HFFc6 (cell line): ENCODE results near the gene MAB21L4. TPM values are rescaled to one million over a fixed set of nuclear protein-coding genes. Genes with fewer than 3 reads are reported as not detected.

Source experiments
- DNase-seq: peaks from one replicate; pipeline ENCODE4 v3.0.0-alpha.2; 2018
- H3K27ac Mint-ChIP-seq: 2 replicates; pipeline ENCODE4 v1.8.0; 2020; ENCODE audit warnings: mild to moderate bottlenecking, mixed read lengths
- H3K27me3 Mint-ChIP-seq: 2 replicates; pipeline ENCODE4 v1.8.0; 2021; ENCODE audit warnings: mild to moderate bottlenecking, moderate library complexity, mixed read lengths; ENCODE audit not compliant: insufficient read depth
- H3K36me3 Mint-ChIP-seq: 2 replicates; pipeline ENCODE4 v1.8.0; 2021; ENCODE audit warnings: low read depth, mixed read lengths
- H3K4me1 Mint-ChIP-seq: 2 replicates; pipeline ENCODE4 v1.8.0; 2020; ENCODE audit warnings: low read depth, mixed read lengths
- H3K4me3 Mint-ChIP-seq: 2 replicates; pipeline ENCODE4 v1.8.0; 2020; ENCODE audit warnings: mild to moderate bottlenecking, moderate library complexity, mixed read lengths
- H3K9me3 Mint-ChIP-seq: 2 replicates; pipeline ENCODE4 v1.8.0; 2020; ENCODE audit warnings: mild to moderate bottlenecking, mixed read lengths
- CTCF ChIP-seq: fragments of 200-600 bp; sonication (generic); IDR thresholded peaks from 2 replicates; pipeline ENCODE4 v1.5.0; 2021; ENCODE audit warnings: antibody characterized with exemption, mild to moderate bottlenecking
- total RNA-seq, 6 experiments: library from RNA; stranded (reverse); fragmentation: NEBNext Ultra II Directional; extraction: Animal tissue kit (Norgen Biotek cat#: 25700); gene quantifications; 2 replicates in 1 of 6; 3 replicates in 5 of 6; pipeline ENCODE4 v1.2.3, GENCODE V29; 2021

MAB21L4 gene
- total RNA-seq, 6 experiments from 2014 or later, result not detected

GRCh38 chr2:240899468-240899865, 3.5 kb upstream of the MAB21L4 start:
- Mint-ChIP-seq H3K9me3 (no peaks in the 10 kb centered on the region), H3K4me3 (no peak overlapping the region), H3K27ac (no peak overlapping the region), H3K27me3 (peaks cover 19% of the 10 kb centered on the region), H3K4me1 (no peaks in the 10 kb centered on the region), H3K36me3 (no peaks in the 10 kb centered on the region)
- no peak for DNase-seq
- TF ChIP-seq CTCF, result no peak

DNA sequence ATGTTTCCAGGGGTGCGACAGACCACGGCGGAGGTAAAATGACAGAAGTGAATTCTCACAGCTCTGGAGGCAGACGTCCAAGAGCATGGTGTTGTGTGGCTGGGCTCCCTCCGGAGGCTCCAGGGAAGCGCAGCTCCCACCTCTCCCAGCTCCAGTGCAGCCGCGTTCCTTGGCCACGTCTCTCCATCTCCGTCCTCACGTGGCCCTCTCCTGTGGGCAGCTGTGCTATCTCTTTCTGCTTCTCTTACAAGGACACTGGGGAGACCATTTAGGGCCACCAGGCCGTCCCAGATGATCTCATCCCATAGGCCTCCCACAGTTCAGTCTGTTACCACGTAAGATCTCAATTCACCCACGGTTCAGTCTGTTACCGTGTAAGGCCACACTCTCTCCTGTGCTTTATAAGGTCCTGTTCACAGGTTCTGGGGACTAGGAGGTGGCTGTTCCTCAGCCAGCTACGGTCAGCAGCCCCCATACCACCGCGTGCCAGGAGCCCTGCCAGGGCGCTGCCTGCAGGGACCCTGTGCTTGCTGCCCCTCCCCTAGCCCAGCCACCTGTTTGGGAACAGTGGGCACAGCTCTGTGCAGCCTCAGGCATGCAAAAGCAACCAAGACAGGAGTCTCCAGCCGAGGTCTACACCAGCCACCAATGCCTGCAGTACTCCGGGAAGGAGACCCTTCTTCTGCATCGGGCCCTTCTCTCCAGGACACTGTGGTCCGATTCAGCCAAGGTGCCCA, 2.9 kb upstream of the MAB21L4 start:
- no peak for DNase-seq

GRCh38 chr2:240898108-240898730, 2.3 kb upstream of the MAB21L4 start:
- TF ChIP-seq CTCF, result no peak
- H3K27me3 Mint-ChIP-seq, result peaks cover 15% of the 10 kb centered on the region
- no peak overlapping the region for H3K4me3 Mint-ChIP-seq
- H3K9me3 Mint-ChIP-seq, result no peaks in the 10 kb centered on the region
- no peaks in the 10 kb centered on the region for H3K36me3 Mint-ChIP-seq
- no peak overlapping the region for H3K27ac Mint-ChIP-seq
- H3K4me1 Mint-ChIP-seq, result no peaks in the 10 kb centered on the region
- DNase-seq, result no peak

More for the DNA sequence above, 2.9 kb upstream of the MAB21L4 start:
- no peak for TF ChIP-seq CTCF
- Mint-ChIP-seq H3K36me3 (no peaks in the 10 kb centered on the region), H3K4me1 (no peaks in the 10 kb centered on the region), H3K27ac (no peak overlapping the region), H3K9me3 (no peaks in the 10 kb centered on the region), H3K4me3 (no peak overlapping the region), H3K27me3 (peaks cover 19% of the 10 kb centered on the region)

DNA sequence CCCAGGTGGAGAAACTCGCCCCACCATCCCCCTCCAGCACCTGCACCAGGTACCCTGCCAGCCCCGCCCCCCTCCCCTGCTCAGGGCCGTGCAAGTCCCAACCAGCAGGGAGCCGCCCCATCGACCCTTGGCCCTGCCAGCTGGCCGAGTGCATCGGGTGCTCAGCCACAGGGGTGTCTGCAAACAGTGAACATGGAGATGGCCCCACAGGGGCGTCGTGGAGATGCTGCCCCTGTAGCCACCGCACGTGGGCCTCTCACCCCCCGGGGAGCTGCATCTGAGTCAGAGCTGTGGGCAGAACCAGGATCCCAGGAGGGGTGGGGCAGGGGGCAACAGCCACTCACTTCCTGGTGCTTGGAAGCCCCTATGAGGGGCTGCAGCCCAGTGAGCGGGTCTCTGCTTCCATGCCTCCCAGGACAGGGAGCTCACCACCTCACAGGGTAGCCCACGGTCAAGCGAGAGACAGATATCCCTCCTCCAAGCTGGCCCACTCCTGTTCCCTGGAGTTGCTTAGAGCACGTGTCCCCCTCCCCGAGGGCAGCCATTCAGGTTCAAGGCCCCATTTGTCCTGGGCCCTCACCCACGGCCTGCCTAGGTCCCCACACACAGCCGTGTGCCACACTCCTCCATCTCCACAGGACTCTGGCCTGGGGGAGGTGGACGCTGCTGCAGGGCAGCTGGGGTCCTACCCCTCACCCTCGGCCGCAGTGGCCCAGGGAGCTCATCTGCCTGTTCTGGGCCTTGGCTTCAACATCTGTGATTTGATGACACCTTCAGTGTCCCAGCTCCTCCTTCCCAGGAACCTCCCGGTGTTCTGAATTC, 1.1 kb upstream of the MAB21L4 start:
- no peak overlapping the region for H3K27ac Mint-ChIP-seq
- H3K36me3 Mint-ChIP-seq, result no peaks in the 10 kb centered on the region
- DNase-seq, result no peak
- no peaks in the 10 kb centered on the region for H3K9me3 Mint-ChIP-seq
- H3K4me3 Mint-ChIP-seq, result no peak overlapping the region
- H3K27me3 Mint-ChIP-seq, result peaks cover 10% of the 10 kb centered on the region
- no peak for TF ChIP-seq CTCF
- H3K4me1 Mint-ChIP-seq, result no peaks in the 10 kb centered on the region

- Mint-ChIP-seq H3K36me3 (no peaks in the 10 kb centered on the region), H3K4me3 (no peak overlapping the region), H3K9me3 (no peaks in the 10 kb centered on the region), H3K4me1 (no peaks in the 10 kb centered on the region), H3K27me3 (peaks cover 5% of the 10 kb centered on the region), H3K27ac (no peak overlapping the region)
- DNase-seq, result no peak
- TF ChIP-seq CTCF, result no peak
These were observed 438 bp upstream of the MAB21L4 start for GRCh38 chr2:240896394-240896793.
